GM23248 (cell line): ENCODE measurements around the gene SMC3.

ENCODE experiments used
- EZH2 ChIP-seq: fragments of 200-600 bp; sonication (generic); IDR thresholded peaks from 2 replicates; pipeline ENCODE4 v1.6.1; 2018; ENCODE audit warnings: antibody characterized with exemption, mild to moderate bottlenecking; ENCODE audit not compliant: insufficient read depth, poor library complexity, severe bottlenecking
- EZH2phosphoT487 ChIP-seq: fragments of 200-600 bp; sonication (generic); IDR thresholded peaks from 2 replicates; pipeline ENCODE4 v1.6.1; 2018; ENCODE audit warnings: antibody characterized with exemption, moderate library complexity, mild to moderate bottlenecking, low read depth; ENCODE audit not compliant: insufficient read depth

DNA sequence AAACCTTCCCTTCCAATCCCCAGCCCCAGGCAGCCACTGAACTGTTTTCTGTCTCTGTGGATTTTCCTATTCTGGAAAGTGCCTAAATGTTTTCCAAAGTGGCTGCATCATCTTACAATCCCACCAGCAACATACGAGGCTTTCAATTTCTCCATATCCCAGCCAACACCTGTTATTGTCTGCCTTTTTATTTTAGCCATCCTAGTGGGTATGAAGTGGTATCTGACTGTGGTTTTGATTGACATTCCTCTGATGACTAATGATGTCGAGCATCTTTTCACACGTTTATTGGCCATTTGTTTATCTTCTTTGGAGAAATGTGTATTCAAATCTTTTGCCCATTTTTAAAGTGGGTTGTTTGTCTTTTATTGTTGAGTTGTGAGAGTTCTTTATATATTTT is 6.2 kb upstream of the SMC3 start:
- TF ChIP-seq EZH2 (no peak), EZH2phosphoT487 (no peak)
